ENCODE results near the gene RASSF3. TPM values are rescaled to one million over a fixed set of nuclear protein-coding genes. Genes with fewer than 3 reads are reported as not detected.

RASSF3 gene
- total RNA-seq, 2 donors from 2014 or later: 52.0 to 54.5 TPM

- H3K36me3 ChIP-seq (ENCODE audit: control insufficient read depth, insufficient read depth, low read length): no peaks in the 10 kb centered on the region
- Mint-ChIP-seq H3K9me3 (peaks cover 12% of the 10 kb centered on the region), H3K36me3 (ENCODE audit: low read depth) (peaks cover 41% of the 10 kb centered on the region), H3K27ac (no peak overlapping the region), H3K4me3 (no peak overlapping the region), H3K27me3 (ENCODE audit: insufficient read depth) (no peaks in the 10 kb centered on the region), H3K4me1 (peaks cover 36% of the 10 kb centered on the region)
- H3K9me3 ChIP-seq (ENCODE audit: control insufficient read depth, low read length): peaks cover 9% of the 10 kb centered on the region
- no peak overlapping the region for H3K4me3 ChIP-seq (ENCODE audit: low read length)
- H3K9ac ChIP-seq (ENCODE audit: extremely low read depth, low read length, poor library complexity, severe bottlenecking): no peak overlapping the region
- H3K27me3 ChIP-seq (ENCODE audit: control insufficient read depth, insufficient read depth, low read length, poor library complexity, severe bottlenecking): no peaks in the 10 kb centered on the region
- TF ChIP-seq, protein P1, sequence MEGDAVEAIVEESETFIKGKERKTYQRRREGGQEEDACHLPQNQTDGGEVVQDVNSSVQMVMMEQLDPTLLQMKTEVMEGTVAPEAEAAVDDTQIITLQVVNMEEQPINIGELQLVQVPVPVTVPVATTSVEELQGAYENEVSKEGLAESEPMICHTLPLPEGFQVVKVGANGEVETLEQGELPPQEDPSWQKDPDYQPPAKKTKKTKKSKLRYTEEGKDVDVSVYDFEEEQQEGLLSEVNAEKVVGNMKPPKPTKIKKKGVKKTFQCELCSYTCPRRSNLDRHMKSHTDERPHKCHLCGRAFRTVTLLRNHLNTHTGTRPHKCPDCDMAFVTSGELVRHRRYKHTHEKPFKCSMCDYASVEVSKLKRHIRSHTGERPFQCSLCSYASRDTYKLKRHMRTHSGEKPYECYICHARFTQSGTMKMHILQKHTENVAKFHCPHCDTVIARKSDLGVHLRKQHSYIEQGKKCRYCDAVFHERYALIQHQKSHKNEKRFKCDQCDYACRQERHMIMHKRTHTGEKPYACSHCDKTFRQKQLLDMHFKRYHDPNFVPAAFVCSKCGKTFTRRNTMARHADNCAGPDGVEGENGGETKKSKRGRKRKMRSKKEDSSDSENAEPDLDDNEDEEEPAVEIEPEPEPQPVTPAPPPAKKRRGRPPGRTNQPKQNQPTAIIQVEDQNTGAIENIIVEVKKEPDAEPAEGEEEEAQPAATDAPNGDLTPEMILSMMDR (conservative IDR thresholded peaks at IDR 0.05): no peak
- no peak overlapping the region for H3K27ac ChIP-seq (ENCODE audit: low read depth, low read length)
- H3K4me1 ChIP-seq (ENCODE audit: control insufficient read depth, insufficient read depth, low read length): peaks cover 7% of the 10 kb centered on the region
- 71 to 93% methylated on average over 1 to 5 of the region's 7 CpGs for WGBS, 2 experiments (ENCODE audit: insufficient coverage in 1 of 2, insufficient read length in 1 of 2)
- no peak for DNase-seq
Observed at GRCh38 chr12:64634508-64635092, 24.3 kb downstream of the RASSF3 start.

DNA sequence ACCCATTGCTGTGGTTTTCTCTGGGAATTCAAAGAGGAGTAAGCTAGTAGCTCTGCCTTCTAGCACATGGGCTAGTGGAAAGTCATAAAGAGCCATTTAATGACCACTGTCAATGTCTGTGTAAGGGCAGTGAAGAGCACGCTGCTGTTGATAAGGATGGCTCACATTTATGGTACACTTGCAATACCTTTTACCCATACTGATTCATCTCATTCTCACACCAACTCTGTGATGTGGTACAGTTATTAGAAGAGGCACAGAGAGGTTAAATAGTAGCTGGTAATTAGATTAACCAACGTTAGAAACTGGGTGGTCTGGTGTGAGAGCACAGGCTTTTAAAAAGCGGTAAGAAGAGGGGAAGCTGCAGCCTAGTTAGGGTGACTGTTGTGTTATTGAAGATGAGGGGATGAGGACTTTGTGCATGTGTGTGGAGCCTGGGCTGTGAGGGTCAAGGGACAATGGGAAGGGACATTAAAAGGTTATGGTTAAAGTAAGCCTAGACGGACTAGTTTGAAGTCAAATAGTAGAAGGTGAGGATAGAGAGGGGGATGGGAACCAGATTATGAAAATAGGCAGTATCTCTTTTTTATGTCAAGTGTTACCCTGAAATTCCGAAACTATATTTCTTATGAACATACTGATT, 25.2 kb downstream of the RASSF3 start:
- peaks cover 7% of the 10 kb centered on the region for H3K4me1 ChIP-seq (ENCODE audit: control insufficient read depth, insufficient read depth, low read length)
- TF ChIP-seq, protein P1 (conservative IDR thresholded peaks at IDR 0.05): no peak
- WGBS, 2 experiments (ENCODE audit: insufficient coverage in 1 of 2, insufficient read length in 1 of 2): 81 to 83% methylated on average over 3 to 4 of the region's 5 CpGs
- Mint-ChIP-seq H3K27me3 (ENCODE audit: insufficient read depth) (no peaks in the 10 kb centered on the region), H3K27ac (peak overlapping the region; percentile 3), H3K4me3 (no peak overlapping the region), H3K4me1 (peaks cover 36% of the 10 kb centered on the region), H3K36me3 (ENCODE audit: low read depth) (peaks cover 45% of the 10 kb centered on the region), H3K9me3 (peaks cover 12% of the 10 kb centered on the region)
- no peaks in the 10 kb centered on the region for H3K36me3 ChIP-seq (ENCODE audit: control insufficient read depth, insufficient read depth, low read length)
- H3K4me3 ChIP-seq (ENCODE audit: low read length): no peak overlapping the region
- H3K27ac ChIP-seq (ENCODE audit: low read depth, low read length): no peak overlapping the region
- no peak for DNase-seq
- H3K27me3 ChIP-seq (ENCODE audit: control insufficient read depth, insufficient read depth, low read length, poor library complexity, severe bottlenecking): no peaks in the 10 kb centered on the region
- H3K9me3 ChIP-seq (ENCODE audit: control insufficient read depth, low read length): peaks cover 9% of the 10 kb centered on the region
- no peak overlapping the region for H3K9ac ChIP-seq (ENCODE audit: extremely low read depth, low read length, poor library complexity, severe bottlenecking)

DNA sequence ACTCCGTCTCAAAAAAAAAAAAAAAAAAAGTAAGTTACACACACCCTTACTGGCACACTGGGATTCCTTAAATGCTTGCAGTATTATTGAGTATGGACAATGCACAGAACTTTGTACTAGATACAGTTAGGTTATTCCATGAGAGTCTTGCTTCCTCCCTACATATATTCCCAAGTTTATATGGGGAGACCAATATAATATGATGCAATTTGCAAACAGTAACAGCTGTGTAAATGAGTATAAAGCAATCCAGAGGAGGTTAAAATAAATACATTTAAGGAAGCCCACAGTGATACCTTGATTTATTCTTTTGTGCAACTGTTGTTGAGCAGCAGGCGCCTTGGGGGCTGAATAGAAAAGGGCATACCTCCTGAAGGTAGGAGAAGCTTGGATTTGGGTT, 26.6 kb downstream of the RASSF3 start:
- peaks cover 7% of the 10 kb centered on the region for H3K4me1 ChIP-seq (ENCODE audit: control insufficient read depth, insufficient read depth, low read length)
- H3K4me3 ChIP-seq (ENCODE audit: low read length): no peak overlapping the region
- H3K9ac ChIP-seq (ENCODE audit: extremely low read depth, low read length, poor library complexity, severe bottlenecking): no peak overlapping the region
- Mint-ChIP-seq H3K27ac (no peak overlapping the region), H3K27me3 (ENCODE audit: insufficient read depth) (no peaks in the 10 kb centered on the region), H3K4me1 (peaks cover 35% of the 10 kb centered on the region), H3K36me3 (ENCODE audit: low read depth) (peaks cover 32% of the 10 kb centered on the region), H3K9me3 (peaks cover 12% of the 10 kb centered on the region), H3K4me3 (no peak overlapping the region)
- peaks cover 9% of the 10 kb centered on the region for H3K9me3 ChIP-seq (ENCODE audit: control insufficient read depth, low read length)
- TF ChIP-seq, protein P1 (conservative IDR thresholded peaks at IDR 0.05): no peak
- no peak overlapping the region for H3K27ac ChIP-seq (ENCODE audit: low read depth, low read length)
- 83 to 94% methylated on average over 1 of the region's 2 CpGs for WGBS, 2 experiments (ENCODE audit: insufficient coverage in 1 of 2, insufficient read length in 1 of 2)
- H3K36me3 ChIP-seq (ENCODE audit: control insufficient read depth, insufficient read depth, low read length): no peaks in the 10 kb centered on the region
- DNase-seq: no peak
- H3K27me3 ChIP-seq (ENCODE audit: control insufficient read depth, insufficient read depth, low read length, poor library complexity, severe bottlenecking): no peaks in the 10 kb centered on the region

Measured in endodermal cell (in vitro differentiated cells).